Measurements from ENCODE around the gene TAGLN2.

The TAGLN2 gene

DNA sequence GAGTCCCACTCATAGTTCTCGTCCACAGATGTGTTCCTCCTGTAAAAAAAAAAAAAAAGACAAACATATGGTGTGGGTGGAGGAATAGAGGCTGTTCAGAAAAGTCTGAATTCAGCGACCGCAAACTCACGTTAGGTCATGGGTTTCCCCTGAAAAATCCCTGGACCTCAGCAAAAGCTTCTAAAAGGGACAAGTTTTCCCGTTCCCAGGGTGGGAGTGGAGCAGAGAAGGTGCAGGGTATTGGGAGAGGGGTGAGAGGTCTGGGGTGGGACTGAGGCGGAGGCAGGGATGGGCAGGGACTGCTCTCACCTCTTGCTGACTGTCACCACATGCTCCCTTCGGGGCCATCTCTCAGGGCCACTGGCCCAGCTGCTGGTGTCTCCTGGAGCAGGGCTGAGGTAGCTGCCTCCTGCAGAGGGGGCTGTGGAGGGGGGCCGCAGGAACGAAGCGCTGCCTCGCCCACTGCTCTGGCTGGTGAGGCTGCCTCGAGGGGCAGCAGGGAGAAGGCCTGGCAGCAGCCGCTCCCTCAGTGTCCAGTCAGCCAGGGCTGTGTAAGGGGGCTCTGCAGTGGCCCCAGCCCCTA, 2.6 kb upstream of the TAGLN2 start:
- DNase-seq (ENCODE audit: low read depth in 1 of 2, low spot score in 1 of 2): no peak
- TF ChIP-seq SPI1 (IDR thresholded peaks at IDR 0.05; ENCODE audit: borderline replicate concordance, low read depth): no peak
- TF ChIP-seq, protein P1, sequence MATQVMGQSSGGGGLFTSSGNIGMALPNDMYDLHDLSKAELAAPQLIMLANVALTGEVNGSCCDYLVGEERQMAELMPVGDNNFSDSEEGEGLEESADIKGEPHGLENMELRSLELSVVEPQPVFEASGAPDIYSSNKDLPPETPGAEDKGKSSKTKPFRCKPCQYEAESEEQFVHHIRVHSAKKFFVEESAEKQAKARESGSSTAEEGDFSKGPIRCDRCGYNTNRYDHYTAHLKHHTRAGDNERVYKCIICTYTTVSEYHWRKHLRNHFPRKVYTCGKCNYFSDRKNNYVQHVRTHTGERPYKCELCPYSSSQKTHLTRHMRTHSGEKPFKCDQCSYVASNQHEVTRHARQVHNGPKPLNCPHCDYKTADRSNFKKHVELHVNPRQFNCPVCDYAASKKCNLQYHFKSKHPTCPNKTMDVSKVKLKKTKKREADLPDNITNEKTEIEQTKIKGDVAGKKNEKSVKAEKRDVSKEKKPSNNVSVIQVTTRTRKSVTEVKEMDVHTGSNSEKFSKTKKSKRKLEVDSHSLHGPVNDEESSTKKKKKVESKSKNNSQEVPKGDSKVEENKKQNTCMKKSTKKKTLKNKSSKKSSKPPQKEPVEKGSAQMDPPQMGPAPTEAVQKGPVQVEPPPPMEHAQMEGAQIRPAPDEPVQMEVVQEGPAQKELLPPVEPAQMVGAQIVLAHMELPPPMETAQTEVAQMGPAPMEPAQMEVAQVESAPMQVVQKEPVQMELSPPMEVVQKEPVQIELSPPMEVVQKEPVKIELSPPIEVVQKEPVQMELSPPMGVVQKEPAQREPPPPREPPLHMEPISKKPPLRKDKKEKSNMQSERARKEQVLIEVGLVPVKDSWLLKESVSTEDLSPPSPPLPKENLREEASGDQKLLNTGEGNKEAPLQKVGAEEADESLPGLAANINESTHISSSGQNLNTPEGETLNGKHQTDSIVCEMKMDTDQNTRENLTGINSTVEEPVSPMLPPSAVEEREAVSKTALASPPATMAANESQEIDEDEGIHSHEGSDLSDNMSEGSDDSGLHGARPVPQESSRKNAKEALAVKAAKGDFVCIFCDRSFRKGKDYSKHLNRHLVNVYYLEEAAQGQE (IDR thresholded peaks at IDR 0.05; ENCODE audit: insufficient replicate concordance, low read depth): no peak
- no peak for TF ChIP-seq GABPA (IDR thresholded peaks at IDR 0.05; ENCODE audit: low read depth)
- TF ChIP-seq, protein P2, sequence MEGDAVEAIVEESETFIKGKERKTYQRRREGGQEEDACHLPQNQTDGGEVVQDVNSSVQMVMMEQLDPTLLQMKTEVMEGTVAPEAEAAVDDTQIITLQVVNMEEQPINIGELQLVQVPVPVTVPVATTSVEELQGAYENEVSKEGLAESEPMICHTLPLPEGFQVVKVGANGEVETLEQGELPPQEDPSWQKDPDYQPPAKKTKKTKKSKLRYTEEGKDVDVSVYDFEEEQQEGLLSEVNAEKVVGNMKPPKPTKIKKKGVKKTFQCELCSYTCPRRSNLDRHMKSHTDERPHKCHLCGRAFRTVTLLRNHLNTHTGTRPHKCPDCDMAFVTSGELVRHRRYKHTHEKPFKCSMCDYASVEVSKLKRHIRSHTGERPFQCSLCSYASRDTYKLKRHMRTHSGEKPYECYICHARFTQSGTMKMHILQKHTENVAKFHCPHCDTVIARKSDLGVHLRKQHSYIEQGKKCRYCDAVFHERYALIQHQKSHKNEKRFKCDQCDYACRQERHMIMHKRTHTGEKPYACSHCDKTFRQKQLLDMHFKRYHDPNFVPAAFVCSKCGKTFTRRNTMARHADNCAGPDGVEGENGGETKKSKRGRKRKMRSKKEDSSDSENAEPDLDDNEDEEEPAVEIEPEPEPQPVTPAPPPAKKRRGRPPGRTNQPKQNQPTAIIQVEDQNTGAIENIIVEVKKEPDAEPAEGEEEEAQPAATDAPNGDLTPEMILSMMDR (IDR thresholded peaks at IDR 0.05; ENCODE audit: insufficient read depth, low read length): no peak
- TF ChIP-seq POLR2AphosphoS5 (IDR thresholded peaks at IDR 0.05; ENCODE audit: low read depth): no peak

DNA sequence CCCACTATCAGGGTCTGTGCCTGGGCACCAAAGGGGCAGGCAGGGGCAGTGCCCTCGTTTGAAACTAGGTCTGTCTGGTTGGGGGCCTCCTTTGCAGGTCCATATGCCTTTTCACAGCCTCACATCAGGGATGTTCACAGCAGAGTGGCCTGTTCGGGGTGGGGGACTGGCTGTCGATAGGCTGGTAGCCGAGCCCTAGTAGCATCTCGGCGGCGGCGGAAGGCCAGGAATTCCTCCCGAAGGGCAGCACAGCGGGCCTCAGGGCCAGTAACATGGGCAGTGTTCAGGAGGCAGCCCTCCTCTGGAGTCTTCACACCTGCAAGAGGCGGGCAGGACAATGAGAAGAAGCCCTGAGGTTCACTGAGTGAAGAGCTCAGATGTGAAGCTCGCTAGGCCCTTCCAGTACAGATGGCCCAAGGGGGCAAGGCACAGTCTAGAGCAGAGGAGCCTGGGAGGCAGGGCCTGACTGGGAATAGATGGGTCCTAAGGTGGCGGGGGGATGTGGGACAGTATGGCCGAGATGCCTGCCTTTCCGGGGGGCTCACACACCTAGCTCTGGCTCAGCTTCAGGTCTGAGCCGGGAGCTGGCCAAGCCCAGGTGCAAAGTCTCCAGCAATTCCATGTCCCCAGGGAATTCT, 2.0 kb upstream of the TAGLN2 start:
- H3K27me3 ChIP-seq (ENCODE audit: insufficient read depth, poor library complexity, severe bottlenecking): no peaks in the 10 kb centered on the region
- no peak overlapping the region for H3K4me3 ChIP-seq (replicated peaks; ENCODE audit: insufficient read depth, low read length)
- DNase-seq (ENCODE audit: low read depth in 1 of 2, low spot score in 1 of 2): no peak
- H3K27ac ChIP-seq (replicated peaks): no peak overlapping the region
- TF ChIP-seq GABPA (IDR thresholded peaks at IDR 0.05; ENCODE audit: low read depth): no peak
- TF ChIP-seq SPI1 (IDR thresholded peaks at IDR 0.05; ENCODE audit: borderline replicate concordance, low read depth): no peak
- no peak for TF ChIP-seq POLR2AphosphoS5 (IDR thresholded peaks at IDR 0.05; ENCODE audit: low read depth)
- TF ChIP-seq, protein P2 (IDR thresholded peaks at IDR 0.05; ENCODE audit: insufficient read depth, low read length): no peak
- TF ChIP-seq, protein P1 (IDR thresholded peaks at IDR 0.05; ENCODE audit: insufficient replicate concordance, low read depth): no peak

More for the DNA sequence above, 2.6 kb upstream of the TAGLN2 start:
- H3K27ac ChIP-seq (replicated peaks): no peak overlapping the region
- H3K27me3 ChIP-seq (ENCODE audit: insufficient read depth, poor library complexity, severe bottlenecking): no peaks in the 10 kb centered on the region
- no peak overlapping the region for H3K4me3 ChIP-seq (replicated peaks; ENCODE audit: insufficient read depth, low read length)

DNA sequence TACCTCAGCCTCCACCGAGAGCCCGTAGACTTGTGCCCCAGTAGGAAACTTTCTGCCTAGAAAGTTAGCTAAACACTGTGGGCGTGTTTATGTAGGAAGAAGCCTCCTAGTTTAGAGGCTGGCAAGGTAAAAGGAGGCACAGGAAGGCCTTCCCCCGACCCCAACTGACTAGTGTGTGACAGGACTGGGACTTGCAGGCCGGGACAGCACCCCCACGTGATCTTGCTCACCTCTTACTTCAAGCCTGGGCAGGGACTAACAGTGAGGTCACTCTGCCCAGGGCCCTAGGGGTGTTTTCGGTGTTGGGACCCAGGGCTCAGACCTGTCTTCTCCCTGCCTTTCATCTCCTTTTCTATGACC, 392 bp upstream of the TAGLN2 start:
- peak overlapping the region; percentile 95 for H3K27ac ChIP-seq (replicated peaks)
- DNase-seq (ENCODE audit: low read depth in 1 of 2, low spot score in 1 of 2): no peak
- TF ChIP-seq SPI1 (IDR thresholded peaks at IDR 0.05; ENCODE audit: borderline replicate concordance, low read depth): no peak
- TF ChIP-seq, protein P1 (IDR thresholded peaks at IDR 0.05; ENCODE audit: insufficient replicate concordance, low read depth): no peak
- TF ChIP-seq GABPA (IDR thresholded peaks at IDR 0.05; ENCODE audit: low read depth): no peak
- TF ChIP-seq POLR2AphosphoS5 (IDR thresholded peaks at IDR 0.05; ENCODE audit: low read depth): no peak
- TF ChIP-seq, protein P2 (IDR thresholded peaks at IDR 0.05; ENCODE audit: insufficient read depth, low read length): no peak
- peak overlapping the region; percentile 88 for H3K4me3 ChIP-seq (replicated peaks; ENCODE audit: insufficient read depth, low read length)
- H3K27me3 ChIP-seq (ENCODE audit: insufficient read depth, poor library complexity, severe bottlenecking): no peaks in the 10 kb centered on the region
